ENCODE measurements around the gene SUFU.
A peak's percentile ranks its signal among the peaks of the same experiment; 100 is the strongest.
"Not testable (repeated sequence)": the region's sequence is repeated elsewhere in the genome, so short reads cannot be mapped to it uniquely, and the experiment has no call there.

The SUFU gene

GRCh38 chr10:102503264-102504178 lies at the start of gene SUFU:
Gene SUFU, plus strand, starts transcription at chr10:102503972. Its CDS starts 181 bp downstream, at chr10:102504153.
- DNase-seq (ENCODE audit: low read depth in 2 of 2) = peak; percentile 97

- not testable (repeated sequence) for DNase-seq (ENCODE audit: low read depth in 2 of 2)
These were observed 48.9 kb upstream of the SUFU start for GRCh38 chr10:102454662-102455487.

GRCh38 chr10:102455893-102456471 lies 47.8 kb upstream of the SUFU start:
- DNase-seq (ENCODE audit: low read depth in 2 of 2) = no peak

- DNase-seq (ENCODE audit: low read depth in 2 of 2) = no peak
These were observed 46.1 kb upstream of the SUFU start for GRCh38 chr10:102457591-102458150.

GRCh38 chr10:102458656-102459055 lies 45.1 kb upstream of the SUFU start:
- no peak for DNase-seq (ENCODE audit: low read depth in 2 of 2)

- no peak for DNase-seq (ENCODE audit: low read depth in 2 of 2)
These were observed 43.0 kb upstream of the SUFU start for GRCh38 chr10:102460836-102461186.

- DNase-seq (ENCODE audit: low read depth in 2 of 2) = peak; percentile 92 to 95
These were observed 42.4 kb upstream of the SUFU start for GRCh38 chr10:102461187-102462054.

- DNase-seq (ENCODE audit: low read depth in 2 of 2) = no peak
These were observed 41.2 kb upstream of the SUFU start for GRCh38 chr10:102462512-102463054.

GRCh38 chr10:102463983-102464382 lies 39.8 kb upstream of the SUFU start:
- no peak for DNase-seq (ENCODE audit: low read depth in 2 of 2)

GRCh38 chr10:102465466-102465865 lies 38.3 kb upstream of the SUFU start:
- no peak for DNase-seq (ENCODE audit: low read depth in 2 of 2)

- DNase-seq (ENCODE audit: low read depth in 2 of 2) = no peak
These were observed 36.5 kb upstream of the SUFU start for GRCh38 chr10:102467318-102467717.

- no peak for DNase-seq (ENCODE audit: low read depth in 2 of 2)
These were observed 35.8 kb upstream of the SUFU start for GRCh38 chr10:102467971-102468438.

GRCh38 chr10:102468683-102469082 lies 35.1 kb upstream of the SUFU start:
- no peak for DNase-seq (ENCODE audit: low read depth in 2 of 2)

GRCh38 chr10:102470579-102471546 lies 32.9 kb upstream of the SUFU start:
- DNase-seq (ENCODE audit: low read depth in 2 of 2) = no peak

GRCh38 chr10:102473445-102474331 lies 30.1 kb upstream of the SUFU start:
- DNase-seq (ENCODE audit: low read depth in 2 of 2) = no peak

- no peak for DNase-seq (ENCODE audit: low read depth in 2 of 2)
These were observed 28.2 kb upstream of the SUFU start for GRCh38 chr10:102475451-102476040.

GRCh38 chr10:102476466-102477141 lies 27.2 kb upstream of the SUFU start:
- DNase-seq (ENCODE audit: low read depth in 2 of 2) = no peak

All from stimulated activated CD8-positive, alpha-beta memory T cell treated with anti-CD3 and anti-CD28 coated beads, Interleukin-2, amount 100 ng/mL, for 48 hours (primary cell).